NCI-H774 (cell line): ENCODE results near the gene OGT.
"Not testable (repeated sequence)": the region's sequence is repeated elsewhere in the genome, so short reads cannot be mapped to it uniquely, and the experiment has no call there.

Experiments used
- DNase-seq: peaks from one replicate; lab custom pipeline; 2025; lab: John Stamatoyannopoulos, UW

The OGT gene

DNA sequence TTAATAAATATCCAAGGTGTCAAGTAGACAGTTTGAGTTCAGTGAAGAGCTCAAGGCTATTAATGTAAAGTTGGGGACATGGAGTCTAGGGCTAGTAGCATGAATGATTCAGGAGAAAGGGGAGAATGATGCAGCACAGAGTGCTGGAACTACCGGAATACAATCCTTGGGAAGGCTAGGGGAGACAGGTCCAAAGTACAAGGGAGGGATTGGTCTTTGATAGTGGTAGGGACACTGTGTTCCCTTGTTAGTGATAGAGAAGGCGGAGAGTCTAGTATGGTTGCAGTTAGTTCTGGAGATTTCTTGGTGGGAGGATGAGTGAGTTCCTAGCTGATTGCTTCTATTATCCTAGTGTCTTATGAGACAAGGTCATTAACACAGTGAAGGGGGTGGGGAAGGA, 54.0 kb downstream of the OGT start:
- DNase-seq, result no peak

DNA sequence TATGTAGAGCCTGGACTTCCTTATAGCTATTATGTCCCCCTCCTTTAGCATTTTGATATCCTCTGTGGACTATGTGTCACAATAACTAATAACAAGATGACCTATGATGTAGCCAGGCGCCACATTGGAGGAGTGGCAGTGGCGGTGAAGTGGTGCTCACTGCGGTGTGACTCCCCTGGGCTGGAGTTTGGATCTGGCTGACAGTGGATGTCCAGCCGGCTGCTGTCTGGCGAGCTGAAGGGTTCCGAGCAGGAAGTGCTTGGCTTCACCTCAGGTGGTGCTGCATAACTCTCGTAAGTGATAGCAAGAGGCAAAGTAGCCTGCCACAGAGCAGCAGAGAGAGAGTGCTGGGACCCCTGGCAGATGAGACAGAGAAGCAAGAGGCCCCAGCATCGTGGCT, 60.3 kb downstream of the OGT start:
- not testable (repeated sequence) for DNase-seq

DNA sequence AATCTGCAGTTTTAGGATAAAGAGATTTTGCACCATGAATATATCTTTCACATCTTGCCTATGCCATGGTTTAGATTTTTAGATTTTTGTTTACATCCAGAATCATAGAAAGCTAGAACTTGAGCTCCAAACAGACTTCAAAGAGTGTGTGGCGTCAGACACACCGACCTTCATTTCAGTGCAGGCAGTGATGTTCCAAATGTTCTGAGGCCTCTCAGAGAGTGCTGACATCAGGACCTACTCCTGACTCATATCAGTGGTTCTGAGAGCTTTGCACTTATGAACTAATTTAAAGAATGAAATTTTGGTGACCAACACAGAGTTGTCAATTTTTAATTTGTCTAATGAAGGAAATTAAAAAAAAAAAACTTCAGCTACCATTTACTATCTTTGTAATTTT, 67.1 kb downstream of the OGT start:
- no peak for DNase-seq

DNA sequence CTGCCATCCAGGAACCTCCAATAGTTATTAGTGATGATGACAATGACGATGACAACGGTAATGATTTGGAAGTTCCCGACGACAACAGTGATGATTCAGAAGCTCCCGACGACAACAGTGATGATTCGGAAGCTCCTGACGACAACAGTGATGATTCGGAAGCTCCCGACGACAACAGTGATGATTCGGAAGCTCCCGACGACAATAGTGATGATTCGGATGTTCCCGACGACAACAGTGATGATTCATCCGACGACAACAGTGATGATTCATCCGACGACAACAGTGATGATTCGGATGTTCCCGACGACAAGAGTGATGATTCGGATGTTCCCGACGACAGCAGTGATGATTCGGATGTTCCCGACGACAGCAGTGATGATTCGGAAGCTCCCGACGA, 70.7 kb downstream of the OGT start:
- no peak for DNase-seq

DNA sequence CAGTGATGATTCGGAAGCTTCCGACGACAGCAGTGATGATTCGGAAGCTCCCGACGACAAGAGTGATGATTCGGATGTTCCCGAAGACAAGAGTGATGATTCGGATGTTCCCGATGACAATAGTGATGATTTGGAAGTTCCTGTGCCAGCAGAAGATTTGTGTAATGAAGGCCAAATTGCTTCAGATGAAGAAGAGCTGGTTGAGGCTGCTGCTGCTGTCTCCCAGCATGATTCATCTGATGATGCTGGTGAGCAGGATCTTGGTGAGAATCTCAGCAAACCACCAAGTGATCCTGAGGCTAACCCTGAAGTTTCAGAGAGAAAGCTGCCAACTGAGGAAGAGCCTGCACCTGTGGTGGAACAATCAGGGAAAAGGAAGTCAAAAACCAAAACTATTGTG, 71.2 kb downstream of the OGT start:
- DNase-seq, result no peak

DNA sequence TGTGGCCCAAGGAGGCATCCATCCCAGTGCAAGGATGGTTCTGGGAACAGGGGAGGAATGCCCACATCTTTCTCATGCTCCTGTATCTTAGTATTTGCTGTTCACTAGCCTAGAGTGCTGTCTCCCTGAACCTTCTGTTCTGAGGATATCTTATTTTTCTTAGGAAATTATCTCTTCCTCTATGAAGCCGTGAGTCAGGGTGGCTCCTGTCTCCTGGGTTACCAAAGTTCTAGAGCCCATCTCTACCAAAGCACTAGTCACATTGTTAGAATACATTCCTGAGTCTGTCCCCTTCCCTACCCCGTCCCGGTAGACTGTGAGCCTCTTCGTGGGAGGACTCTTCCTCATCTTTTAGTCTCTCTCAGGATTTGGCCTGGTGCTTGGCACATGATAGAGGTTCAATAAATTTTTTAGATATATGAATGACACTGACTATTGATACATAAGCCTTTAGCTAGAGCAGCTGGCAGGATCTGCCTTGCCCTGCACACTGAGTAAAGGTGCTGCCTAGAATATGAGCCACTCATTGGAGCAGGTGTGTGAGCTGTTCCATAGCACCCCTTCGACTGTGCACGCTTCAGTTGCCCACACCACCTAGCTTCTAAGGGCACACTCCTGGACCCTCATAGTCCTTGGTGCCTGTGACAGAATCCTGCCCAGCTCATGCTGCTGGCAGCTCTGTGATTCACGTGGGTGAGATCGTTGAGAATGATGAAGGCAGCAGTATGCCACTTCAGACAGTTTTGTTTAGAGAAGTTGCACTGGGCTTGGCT, 72.1 kb downstream of the OGT start:
- no peak for DNase-seq

DNA sequence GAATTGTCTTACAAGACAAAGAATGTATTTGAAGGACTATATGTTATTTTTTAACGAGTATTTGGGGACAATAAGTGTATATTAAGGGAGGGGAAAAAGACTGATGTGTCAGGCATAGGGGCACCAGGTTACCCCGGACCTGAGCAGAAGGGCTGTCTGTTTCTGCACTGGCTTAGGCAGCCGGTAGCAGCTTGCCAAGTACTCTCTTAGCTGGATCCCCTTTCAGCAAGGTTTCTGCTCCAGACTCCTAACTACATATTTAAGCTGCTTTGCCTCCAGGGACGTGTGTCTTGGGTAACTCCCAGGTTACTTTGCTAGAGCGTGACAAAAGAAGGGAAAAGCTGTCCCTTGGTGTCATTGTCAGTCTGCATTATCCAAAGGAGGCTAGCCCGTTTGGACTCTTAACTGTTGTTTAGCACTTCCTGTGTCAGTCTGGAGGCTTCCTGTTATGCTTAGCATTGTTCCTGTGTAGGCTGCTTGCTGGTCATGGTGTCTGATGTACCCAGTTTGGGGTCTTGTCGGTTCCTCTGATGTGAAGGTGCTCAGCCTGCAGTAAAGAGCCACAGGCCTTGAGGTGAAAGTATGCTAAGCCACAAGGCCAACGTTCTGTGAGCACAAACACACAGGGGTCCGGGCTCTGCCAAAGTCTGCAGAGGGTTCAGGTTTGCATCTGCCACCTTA, 73.8 kb downstream of the OGT start:
- DNase-seq, result no peak

DNA sequence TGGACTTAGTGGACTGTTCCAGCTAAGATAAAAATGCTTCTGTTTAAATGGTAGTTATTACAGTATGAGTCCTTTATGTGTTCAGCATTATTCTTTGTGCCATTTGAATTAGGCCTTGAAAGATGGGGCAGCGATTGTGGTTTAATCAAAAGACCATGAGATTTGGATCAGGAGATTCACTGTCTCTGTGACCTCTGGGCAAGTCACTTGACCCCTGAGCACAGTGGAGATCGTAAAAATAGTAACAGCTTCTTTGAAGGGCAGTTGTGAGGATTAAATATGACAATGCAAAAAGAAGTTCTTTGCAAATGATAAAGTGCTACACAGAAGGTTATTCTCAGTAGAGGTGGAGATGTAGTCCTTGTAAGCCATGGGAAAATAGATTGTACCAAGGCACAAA, 74.6 kb downstream of the OGT start:
- no peak for DNase-seq

DNA sequence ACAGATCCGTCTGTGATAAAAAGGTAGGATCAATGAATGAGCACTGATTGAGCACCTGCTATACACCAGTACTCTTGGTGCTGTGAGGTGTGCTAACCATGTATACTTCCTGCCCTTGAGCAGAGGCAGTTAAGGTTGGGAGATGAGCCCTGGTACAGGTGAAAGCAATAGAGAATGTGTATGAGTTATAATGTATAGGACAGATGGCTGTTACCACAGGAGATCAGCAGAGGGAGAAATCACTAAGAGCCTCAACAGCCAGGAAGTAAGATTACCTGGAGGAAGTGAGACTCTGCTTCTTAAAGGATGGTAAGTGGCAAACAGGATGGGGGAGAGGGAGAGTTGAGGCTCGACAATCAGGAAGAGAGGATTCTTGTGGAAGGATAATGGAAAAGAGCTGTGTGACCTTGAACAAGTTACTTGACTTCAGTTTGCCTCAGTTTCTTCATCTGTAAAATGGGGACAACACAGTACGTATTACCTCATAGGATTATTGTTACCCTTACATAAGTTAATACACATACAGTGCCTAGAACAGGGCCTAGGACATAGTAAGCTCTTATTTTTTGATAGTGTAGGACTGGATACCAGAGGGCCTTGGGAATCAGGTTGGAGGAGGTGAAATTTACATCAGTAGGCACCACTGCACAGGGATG, 76.3 kb downstream of the OGT start:
- no peak for DNase-seq

DNA sequence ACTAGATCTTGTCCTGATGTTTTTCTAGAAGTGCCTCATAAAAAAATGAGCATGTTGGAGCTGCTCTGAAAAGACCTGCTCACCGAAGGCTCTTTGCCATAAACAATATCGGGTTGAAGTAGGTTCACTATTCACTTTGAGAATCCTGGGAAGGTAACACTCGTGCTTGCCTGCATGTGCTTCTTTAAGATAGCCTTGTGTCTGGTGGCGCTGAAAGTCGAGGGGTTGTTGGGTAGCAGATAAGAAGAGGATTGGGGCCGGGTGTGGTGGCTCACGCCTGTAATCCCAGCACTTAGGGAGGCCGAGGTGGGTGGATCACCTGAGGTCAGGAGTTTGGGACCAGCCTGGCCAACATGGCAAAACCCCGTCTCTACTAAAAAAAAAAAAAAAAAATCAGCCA, 78.8 kb downstream of the OGT start:
- DNase-seq, result not testable (repeated sequence)

DNA sequence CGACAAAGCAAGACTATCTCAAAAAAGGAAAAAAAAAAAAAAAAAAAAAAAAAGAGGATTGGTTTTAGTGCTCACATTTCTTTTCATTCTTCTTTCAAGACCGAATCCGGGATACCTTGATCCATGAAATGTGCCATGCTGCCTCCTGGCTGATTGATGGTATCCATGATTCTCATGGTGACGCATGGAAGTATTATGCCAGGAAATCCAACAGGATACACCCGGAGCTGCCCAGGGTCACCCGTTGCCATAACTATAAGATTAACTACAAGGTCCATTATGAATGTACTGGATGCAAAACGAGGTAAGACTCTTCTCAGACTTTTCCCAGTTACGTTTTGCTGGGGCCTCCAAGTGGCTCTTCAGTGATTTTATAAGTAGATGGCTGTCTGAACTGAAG, 79.4 kb downstream of the OGT start:
- no peak for DNase-seq

DNA sequence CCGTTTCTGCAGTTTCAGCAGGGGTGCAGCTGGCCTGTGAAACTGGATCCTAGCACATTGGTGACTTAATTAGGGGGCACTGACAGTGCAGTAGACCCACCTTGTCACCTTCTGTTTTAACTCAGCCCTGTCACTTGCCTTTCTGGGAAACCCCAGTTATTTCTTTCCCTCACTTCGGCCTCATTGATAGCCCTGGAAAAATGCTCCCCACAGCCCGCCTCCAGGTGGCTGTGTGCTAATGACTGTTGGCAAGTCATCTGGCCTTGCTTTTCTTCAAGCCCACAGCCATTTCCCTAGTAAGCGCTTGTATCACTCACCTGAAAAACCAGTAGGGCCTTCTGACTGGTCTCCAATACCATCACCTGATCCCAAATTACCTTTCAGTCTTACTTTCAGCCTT, 82.2 kb downstream of the OGT start:
- DNase-seq, result no peak

DNA sequence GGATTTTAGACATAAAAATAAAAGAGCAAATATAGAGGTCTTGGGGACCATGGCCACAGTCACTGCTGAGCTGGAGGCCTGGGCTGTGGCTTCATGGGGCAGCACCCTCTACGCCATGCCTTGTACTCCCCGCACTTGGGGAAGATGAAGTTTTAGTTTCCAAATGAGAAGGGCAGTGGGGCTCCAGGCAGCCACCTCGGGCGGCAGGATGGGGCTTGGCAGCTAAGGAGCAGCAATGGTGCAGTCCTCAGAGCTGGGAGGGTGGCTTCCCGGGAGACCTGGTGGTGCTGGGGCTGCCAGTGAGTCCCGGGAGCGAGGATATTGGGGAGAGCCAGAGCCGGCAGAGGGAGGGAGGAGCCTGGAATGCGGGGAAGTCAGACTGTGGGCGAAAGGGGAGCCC, 83.0 kb downstream of the OGT start:
- DNase-seq, result no peak

DNA sequence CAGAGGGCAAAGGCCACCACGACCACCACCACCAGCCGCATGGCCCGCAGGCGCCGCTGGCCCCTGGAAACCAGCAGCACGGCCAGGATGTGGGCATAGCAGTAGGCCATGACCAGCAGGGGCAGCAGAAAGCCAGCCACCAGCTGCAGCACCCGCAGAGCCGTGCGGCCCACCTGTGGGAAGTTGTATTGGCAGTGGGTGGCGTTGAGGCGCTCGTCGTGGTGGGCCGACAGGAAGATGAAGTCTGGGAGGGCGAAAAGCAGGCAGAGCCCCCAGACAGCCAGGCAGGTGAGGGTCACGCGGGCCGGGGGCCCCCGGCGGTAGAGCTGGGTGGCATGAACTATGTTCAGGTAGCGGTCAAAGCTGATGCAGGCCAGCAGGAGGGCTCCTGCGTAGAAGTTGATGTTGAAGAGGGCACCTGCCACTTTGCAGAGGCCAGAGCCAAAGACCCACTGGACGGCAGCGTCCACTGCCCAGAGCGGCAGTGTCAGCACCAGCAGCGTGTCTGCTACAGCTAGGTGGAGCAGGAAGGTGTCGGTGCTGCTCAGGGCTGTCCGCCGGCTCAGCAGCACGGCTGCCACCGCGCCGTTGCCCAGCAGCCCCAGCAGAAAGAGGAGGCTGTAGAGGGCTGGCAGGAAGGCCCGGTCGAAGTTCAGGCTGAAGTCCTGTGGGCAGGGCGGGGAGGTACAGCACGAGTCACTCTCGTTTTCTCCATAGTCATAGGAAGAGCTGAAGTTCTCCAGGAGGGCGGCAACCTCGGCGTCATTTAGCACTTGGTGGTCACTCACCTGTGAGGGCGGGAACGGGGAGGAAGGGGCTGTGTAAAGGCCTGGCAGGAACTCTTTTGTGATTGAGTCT, 84.0 kb downstream of the OGT start:
- DNase-seq, result no peak

DNA sequence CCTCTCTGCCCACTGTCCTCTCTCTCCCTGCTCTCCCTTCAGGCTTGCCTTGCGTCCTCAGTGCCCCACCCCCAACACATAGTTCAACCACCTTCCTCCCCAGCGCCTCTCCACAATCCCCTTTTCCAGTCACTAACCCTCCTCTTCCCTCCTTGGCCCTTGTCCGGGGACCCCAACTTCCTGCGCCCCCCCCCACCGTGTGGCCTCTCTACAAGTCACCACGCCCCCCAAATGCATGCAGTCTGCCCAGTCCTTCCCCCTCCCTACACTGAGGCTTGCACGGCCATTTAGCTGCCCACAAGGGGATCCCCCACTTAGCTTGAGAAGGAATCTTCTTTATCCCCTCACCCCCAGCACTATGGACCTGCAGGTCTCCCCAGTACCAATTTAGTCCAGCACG, 84.8 kb downstream of the OGT start:
- DNase-seq, result no peak

DNA sequence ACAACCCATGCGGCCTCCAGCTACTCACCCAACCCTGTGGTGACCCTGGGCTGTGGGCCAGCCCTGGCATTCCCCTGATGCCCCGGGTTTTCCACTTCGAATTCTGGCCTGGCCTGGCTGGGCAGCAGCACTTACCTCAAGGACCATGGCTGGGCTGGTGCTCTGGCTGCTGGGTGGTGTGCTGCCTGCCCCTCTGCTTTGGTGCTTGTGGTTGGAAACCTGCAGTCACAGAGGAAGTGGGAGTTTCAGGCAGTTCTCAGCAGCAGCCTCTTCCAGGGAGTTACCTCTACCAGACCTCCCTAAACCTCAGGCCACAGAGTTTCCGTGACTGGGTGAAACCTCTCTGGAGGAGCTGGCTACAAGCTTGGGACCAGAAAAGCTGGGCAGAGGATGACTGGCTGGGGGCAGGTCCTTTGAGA, 85.4 kb downstream of the OGT start, which contains the start of gene CXCR3:
CXCR3 (minus strand) TSS at position 209 of the 419 bp plus-strand sequence; CDS start at position 147, 62 bp downstream.
- no peak for DNase-seq

DNA sequence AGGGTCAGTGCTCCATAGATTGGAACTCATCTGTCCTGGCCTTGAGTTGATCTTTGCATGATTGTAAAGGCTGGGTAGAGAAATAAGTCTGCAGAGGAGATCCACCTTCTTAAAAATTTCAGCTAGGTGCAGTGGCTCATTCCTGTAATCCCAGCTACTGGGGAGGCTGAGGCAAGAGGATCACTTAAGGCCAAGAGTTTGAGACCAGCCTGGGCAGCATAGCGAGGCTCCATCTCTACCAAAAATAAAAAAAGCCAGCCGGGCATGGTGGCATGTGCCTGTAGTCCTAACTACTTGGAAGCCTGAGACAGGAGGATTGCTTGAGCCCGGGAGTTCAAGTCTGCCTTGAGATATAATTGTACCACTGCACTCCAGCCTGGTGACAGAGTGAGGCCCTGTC, 85.9 kb downstream of the OGT start:
- DNase-seq, result no peak

DNA sequence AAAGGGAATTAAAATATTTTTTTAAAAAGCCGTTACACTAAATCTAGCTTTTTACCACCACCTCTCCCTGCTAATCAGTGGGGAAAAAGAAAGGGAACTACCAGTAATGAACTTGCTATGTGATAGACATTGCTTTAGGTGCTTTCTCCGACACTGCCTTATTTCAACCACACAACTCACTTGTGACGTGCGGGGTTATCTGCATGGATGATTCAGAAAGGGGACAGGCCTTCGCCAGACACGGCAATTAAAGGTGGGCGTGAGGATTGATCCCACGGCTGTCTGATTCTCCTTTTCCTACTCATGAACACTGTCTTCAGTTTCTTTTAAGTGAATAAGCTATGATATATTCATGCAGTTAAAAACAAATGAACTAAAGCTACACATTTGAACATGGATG, 86.3 kb downstream of the OGT start:
- DNase-seq, result no peak

DNA sequence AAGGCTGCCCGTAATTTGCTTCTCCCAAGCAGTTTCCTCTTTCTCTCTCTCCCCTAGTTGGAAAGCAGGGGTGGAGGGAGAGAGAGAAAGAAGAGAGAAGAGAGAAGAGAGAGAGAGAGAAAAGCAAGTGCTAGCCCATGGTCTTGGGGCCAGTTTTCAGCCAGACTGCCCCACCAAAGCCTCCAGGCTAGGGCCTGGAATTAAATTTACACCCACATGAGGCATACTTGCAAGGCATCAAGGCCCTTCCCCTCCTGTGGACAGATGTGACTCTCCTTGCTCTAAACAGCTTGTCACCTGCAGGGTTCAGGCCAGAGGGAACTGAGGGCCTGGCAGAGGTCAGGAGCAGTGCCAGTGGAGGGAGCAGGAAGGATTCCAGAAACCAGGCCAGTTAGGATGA, 87.1 kb downstream of the OGT start:
- DNase-seq, result no peak

DNA sequence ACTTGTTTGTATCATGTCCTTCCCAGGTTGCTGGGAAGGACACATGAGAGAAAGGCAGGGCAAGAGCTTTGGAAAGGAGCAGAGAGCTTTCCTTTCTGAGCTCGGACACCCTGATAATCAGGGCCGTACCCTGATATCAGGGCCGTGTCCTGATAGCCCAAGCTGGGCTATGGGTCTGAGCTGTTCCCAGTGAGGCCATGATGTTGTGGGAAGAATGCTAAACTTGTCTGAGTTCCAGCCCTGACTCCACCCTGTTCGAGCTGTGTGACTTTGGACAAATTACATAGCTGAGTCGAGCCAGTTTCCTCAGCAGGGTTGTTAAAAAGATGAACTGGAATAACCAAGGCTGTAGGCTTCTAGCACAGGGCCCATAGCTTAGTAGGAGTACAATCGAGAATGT, 88.7 kb downstream of the OGT start:
- no peak for DNase-seq

DNA sequence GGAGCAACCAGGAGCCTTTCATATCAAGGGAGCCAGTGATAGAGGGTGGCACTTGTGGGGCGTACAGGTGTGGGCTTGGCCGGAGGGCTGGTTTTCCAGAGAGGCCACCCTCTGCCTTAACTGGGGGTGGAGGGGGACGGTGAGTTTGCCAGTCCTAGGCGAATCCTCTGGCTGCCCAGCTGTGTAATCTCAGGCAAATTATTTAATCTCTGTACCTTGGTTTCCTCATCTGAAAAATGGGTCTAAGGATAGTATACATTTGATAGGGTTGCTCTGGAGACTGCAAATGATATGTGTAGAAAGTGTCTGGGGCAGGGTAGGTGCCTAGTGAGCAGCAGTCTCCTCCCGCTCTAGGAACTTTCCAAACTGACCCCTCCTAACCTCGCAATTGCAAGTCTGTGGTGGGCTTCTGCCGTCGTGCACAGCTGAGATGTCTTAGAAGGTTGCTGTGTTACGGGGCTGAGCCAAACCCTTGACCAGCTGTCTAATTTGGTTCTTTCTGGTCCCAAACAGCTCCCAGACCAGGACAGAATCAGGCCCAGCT, 89.2 kb downstream of the OGT start:
- DNase-seq, result no peak
